Karpas-422 (cell line): ENCODE data around the gene PNMA8B. TPM values are rescaled to one million over a fixed set of nuclear protein-coding genes. Genes with fewer than 3 reads are reported as not detected.
"Not testable (repeated sequence)": the region's sequence is repeated elsewhere in the genome, so short reads cannot be mapped to it uniquely, and the experiment has no call there.

Source experiments
- DNase-seq: peaks from one replicate; pipeline ENCODE4 v3.0.0-alpha.2; 2015
- H2AFZ ChIP-seq: fragments of 200-600 bp; sonication (generic); 2 replicates; pipeline ENCODE4 v1.6.1; 2014; ENCODE audit warnings: antibody characterized with exemption, low read length, mixed read lengths
- H3K27ac ChIP-seq: fragments of 200-600 bp; sonication (generic); 2 replicates; pipeline ENCODE4 v1.5.1; 2014; ENCODE audit warnings: mild to moderate bottlenecking, low read length, moderate library complexity
- H3K27me3 ChIP-seq: fragments of 200-600 bp; sonication (generic); 2 replicates; pipeline ENCODE4 v1.6.1; 2014; ENCODE audit warnings: low read length, mixed read lengths
- H3K36me3 ChIP-seq: fragments of 200-600 bp; sonication (generic); 2 replicates; pipeline ENCODE4 v1.6.1; 2014; ENCODE audit warnings: low read length, mixed read lengths; ENCODE audit not compliant: insufficient read depth
- H3K4me1 ChIP-seq: fragments of 200-600 bp; sonication (generic); 2 replicates; pipeline ENCODE4 v1.6.1; 2014; ENCODE audit warnings: mild to moderate bottlenecking, low read length, mixed read lengths
- H3K4me2 ChIP-seq: fragments of 200-600 bp; sonication (generic); 2 replicates; pipeline ENCODE4 v1.6.1; 2014; ENCODE audit warnings: low read length, low read depth, mild to moderate bottlenecking; ENCODE audit not compliant: poor library complexity, severe bottlenecking
- H3K4me3 ChIP-seq: fragments of 200-600 bp; sonication (generic); 2 replicates; pipeline ENCODE4 v1.5.1; 2014; ENCODE audit warnings: mild to moderate bottlenecking, antibody characterized with exemption, low read length, mixed read lengths
- H3K79me2 ChIP-seq: fragments of 200-600 bp; sonication (generic); 2 replicates; pipeline ENCODE4 v1.6.1; 2014; ENCODE audit warnings: mild to moderate bottlenecking, low read length, mixed read lengths
- H3K9ac ChIP-seq: fragments of 200-600 bp; sonication (generic); 2 replicates; pipeline ENCODE4 v1.6.0; 2014; ENCODE audit warnings: low read length
- H3K9me2 ChIP-seq: fragments of 200-600 bp; sonication (generic), shearing (Covaris generic); replicated peaks from 2 replicates; pipeline ENCODE4 v1.6.0; 2014; ENCODE audit warnings: mild to moderate bottlenecking, low read length, moderate library complexity; ENCODE audit not compliant: insufficient read depth
- H3K9me3 ChIP-seq: fragments of 300-700, 200-600 bp; sonication (generic); 2 replicates; pipeline ENCODE4 v1.6.1; 2014; ENCODE audit warnings: low read length, mixed read lengths
- H4K20me1 ChIP-seq: fragments of 200-600 bp; sonication (generic); 2 replicates; pipeline ENCODE4 v1.6.1; 2014; ENCODE audit warnings: mild to moderate bottlenecking, antibody characterized with exemption, low read length, low read depth; ENCODE audit not compliant: insufficient read depth
- total RNA-seq: library from RNA; depleted of rRNA; stranded (reverse); fragments of >200 nt; shearing (Covaris generic); gene quantifications from 2 replicates; pipeline ENCODE4 v1.2.3, GENCODE V29; 2014; ENCODE audit warnings: low replicate concordance

The PNMA8B gene
- total RNA-seq, 1 experiment from 2014 or later: not detected

DNA sequence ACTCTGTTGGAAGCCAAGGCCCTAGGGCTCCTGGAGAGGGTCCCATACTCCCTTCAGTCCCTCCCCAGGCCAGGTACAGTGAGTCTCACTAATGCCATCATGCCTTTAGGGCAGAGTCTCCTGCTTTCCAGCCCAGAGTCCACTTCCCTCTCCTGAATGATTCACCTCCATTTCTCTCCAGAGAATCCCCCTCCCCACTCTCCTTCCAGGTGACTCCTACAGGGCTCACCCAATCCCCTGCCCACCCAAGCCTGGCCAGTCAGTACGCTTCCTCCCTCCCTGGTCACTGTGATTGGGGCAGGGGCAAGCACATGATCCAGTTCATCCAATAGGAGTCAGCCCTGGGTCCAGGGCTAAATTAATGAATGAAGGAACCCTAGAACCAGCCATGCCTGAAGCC lies 35.0 kb upstream of the PNMA8B start:
- Histone ChIP-seq H3K36me3 (no peaks in the 10 kb centered on the region), H3K9me2 (no peaks in the 10 kb centered on the region), H3K27ac (no peak overlapping the region), H4K20me1 (no peaks in the 10 kb centered on the region), H3K9me3 (no peaks in the 10 kb centered on the region), H3K27me3 (no peaks in the 10 kb centered on the region), H3K9ac (no peak overlapping the region), H3K79me2 (no peaks in the 10 kb centered on the region), H2AFZ (no peak overlapping the region), H3K4me2 (no peak overlapping the region), H3K4me3 (no peak overlapping the region), H3K4me1 (no peaks in the 10 kb centered on the region)
- no peak for DNase-seq

DNA sequence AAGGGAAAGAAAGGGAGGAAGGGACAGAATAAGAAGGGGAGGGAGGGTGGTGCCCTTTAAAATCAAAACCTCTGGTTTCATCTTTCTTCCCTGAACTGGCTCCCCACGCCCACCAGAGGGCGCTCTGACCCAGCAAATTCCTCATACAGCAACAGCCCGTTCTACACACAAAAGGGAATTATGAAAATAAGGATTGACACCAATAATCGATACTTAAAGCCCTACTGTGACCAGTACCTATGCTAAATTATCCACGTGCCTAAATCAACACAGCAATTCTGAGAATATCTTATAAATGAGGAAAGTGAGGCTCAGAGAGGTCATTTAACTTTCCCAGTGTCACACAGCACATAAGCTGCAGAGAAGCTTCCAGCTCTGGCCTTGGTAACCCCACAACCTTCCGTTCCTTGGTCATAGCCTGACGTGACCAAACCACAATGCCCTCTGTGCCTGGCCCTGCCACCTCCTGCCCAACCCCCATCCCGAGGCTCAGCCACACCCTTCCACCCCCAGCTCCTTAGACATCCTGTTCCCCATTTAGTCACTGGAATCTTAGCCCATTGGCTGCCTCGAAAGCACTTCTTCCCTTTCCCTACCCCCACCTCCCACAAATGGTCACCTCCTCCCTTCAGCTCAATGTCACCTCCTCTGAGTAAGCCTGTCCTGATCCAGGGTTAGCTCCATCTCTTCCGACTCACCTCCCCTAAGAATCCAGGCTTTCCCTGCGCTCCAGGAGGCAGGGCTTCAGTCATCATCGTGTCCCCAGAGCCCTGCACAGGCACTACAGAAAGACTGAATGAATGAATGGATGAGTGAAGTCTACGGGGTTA lies 34.2 kb upstream of the PNMA8B start:
- no peaks in the 10 kb centered on the region for H3K27me3 ChIP-seq
- H3K4me3 ChIP-seq: no peak overlapping the region
- H3K36me3 ChIP-seq: no peaks in the 10 kb centered on the region
- no peaks in the 10 kb centered on the region for H3K9me3 ChIP-seq
- no peak overlapping the region for H3K9ac ChIP-seq
- DNase-seq: peak; percentile 83
- H3K4me2 ChIP-seq: no peak overlapping the region
- H3K4me1 ChIP-seq: no peaks in the 10 kb centered on the region
- no peak overlapping the region for H3K27ac ChIP-seq
- no peaks in the 10 kb centered on the region for H4K20me1 ChIP-seq
- H3K9me2 ChIP-seq: no peaks in the 10 kb centered on the region
- no peaks in the 10 kb centered on the region for H3K79me2 ChIP-seq
- H2AFZ ChIP-seq: no peak overlapping the region

DNA sequence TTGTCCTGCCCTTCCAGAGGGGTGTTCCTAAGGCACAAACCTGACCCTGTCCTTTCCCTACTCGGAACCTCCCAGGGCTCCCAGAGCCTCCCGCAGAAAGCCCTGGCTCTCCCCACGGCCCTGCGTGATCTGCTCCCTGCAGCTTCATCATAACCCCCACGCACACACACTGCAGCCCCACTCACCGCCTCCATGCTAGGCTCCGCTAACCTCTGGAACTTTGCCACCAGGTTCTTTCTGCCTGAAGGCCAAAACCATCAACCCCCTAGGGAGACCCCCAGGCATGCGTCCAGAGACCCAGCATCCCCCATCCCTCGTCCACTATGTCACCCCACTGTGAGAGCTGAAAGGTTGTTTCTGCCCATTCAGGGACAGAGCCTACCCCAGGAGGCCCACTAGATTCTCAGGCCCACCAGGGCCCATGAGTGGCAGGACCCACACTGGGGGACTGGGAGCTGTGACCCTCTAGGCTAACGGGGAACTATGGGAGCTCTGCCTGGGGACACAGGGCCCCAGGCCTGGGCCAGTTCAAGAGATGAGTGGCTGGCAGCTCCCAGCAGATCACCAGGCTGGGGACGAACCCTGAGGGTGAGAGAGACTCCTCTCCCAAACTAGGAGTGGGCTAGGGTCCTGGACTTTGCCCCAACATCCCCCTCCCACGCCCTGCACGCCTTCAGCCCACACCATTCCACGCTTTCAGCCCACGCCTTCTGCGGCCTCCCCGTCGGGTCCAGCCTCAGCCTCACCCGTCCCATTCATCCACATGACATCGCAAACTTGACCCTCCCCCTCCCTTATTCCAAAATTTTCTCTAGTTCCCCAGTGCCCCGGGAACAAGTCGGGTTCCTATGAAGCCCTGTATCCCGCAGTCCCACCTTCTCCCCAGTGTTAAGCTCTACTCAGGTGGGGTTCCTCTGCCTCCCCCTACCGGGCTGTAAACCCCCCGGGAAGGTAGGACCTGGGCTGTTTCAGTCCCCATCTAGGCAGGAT lies 33.2 kb upstream of the PNMA8B start:
- Histone ChIP-seq H3K4me3 (no peak overlapping the region), H3K36me3 (no peaks in the 10 kb centered on the region), H3K79me2 (no peaks in the 10 kb centered on the region), H4K20me1 (no peaks in the 10 kb centered on the region), H3K4me2 (no peak overlapping the region), H3K4me1 (no peaks in the 10 kb centered on the region), H3K9me3 (no peaks in the 10 kb centered on the region), H3K9ac (no peak overlapping the region), H2AFZ (no peak overlapping the region), H3K27ac (no peak overlapping the region), H3K9me2 (no peaks in the 10 kb centered on the region), H3K27me3 (no peaks in the 10 kb centered on the region)
- no peak for DNase-seq

DNA sequence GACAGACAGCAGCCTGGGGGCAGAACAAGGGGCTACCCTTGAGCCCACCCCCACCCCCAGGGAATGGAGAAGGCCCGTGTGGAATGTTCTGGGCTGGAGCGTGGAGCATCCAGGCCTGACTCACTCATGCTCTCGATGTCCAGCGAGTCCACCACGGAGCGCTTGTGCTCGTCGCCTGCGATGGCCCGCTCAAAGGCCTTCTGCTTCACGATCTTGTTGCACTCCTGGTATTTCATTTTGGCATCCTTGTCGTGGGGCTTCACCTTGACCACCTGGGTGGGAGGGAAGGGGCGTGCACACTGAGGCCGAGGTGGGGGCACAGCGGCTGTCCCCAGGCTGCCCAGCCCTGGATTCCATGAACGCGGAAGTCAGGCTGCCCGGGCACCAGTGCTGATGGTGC lies 31.1 kb upstream of the PNMA8B start:
- not testable (repeated sequence) for H3K9me3 ChIP-seq, H3K9ac ChIP-seq, H2AFZ ChIP-seq, H3K27ac ChIP-seq, H3K4me1 ChIP-seq, H3K27me3 ChIP-seq, H3K4me3 ChIP-seq, H3K4me2 ChIP-seq, H3K79me2 ChIP-seq, DNase-seq, H3K9me2 ChIP-seq, H4K20me1 ChIP-seq, H3K36me3 ChIP-seq

DNA sequence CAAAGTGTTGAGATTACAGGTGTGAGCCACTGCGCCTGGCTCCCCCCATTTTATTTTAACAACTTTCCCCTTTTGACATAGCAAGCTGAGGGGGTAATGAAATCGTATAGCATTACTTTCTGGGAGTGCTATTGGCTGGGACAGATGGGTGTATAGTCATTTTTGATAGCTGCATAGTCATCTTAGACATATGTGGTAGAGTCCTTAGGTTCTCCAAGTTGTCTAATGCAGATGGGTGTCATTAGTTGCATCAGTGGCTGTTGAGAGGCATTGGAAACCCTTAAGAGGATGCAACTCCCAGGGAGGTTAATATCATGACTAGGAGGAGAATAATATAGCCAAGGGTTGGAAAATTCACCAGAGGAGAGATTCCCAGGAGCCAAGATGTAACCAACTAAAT lies 28.6 kb upstream of the PNMA8B start:
- DNase-seq: no peak
- Histone ChIP-seq H3K9ac (no peak overlapping the region), H3K4me2 (no peak overlapping the region), H3K79me2 (no peaks in the 10 kb centered on the region), H3K4me3 (no peak overlapping the region), H3K27me3 (no peaks in the 10 kb centered on the region), H3K4me1 (peaks cover 14% of the 10 kb centered on the region), H3K9me3 (no peaks in the 10 kb centered on the region), H3K36me3 (no peaks in the 10 kb centered on the region), H4K20me1 (no peaks in the 10 kb centered on the region), H2AFZ (no peak overlapping the region), H3K27ac (no peak overlapping the region), H3K9me2 (no peaks in the 10 kb centered on the region)

DNA sequence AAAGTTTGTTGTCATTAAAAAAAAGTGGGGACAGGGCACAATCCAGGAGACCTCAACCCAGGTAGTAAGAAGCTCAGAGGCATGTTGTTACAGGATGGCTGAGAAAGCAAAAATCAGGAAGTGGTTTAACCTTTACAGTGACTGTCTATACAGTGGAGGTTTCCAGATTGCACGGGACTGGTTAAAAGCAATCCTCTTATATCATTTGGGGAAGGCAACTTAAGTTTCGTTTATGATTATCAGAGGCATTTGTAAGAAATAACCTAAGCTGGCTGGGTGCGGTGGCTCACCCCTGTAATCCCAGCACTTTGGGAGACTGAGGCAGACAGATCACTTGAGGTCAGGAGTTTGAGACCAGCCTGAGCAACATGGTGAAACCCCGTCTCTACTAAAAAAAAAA lies 27.3 kb upstream of the PNMA8B start:
- not testable (repeated sequence) for H4K20me1 ChIP-seq, H3K4me3 ChIP-seq, H3K4me2 ChIP-seq, H3K9me3 ChIP-seq, H3K9me2 ChIP-seq, H3K79me2 ChIP-seq, H2AFZ ChIP-seq, DNase-seq, H3K9ac ChIP-seq, H3K36me3 ChIP-seq, H3K27me3 ChIP-seq, H3K27ac ChIP-seq
- peaks cover 17% of the 10 kb centered on the region for H3K4me1 ChIP-seq

DNA sequence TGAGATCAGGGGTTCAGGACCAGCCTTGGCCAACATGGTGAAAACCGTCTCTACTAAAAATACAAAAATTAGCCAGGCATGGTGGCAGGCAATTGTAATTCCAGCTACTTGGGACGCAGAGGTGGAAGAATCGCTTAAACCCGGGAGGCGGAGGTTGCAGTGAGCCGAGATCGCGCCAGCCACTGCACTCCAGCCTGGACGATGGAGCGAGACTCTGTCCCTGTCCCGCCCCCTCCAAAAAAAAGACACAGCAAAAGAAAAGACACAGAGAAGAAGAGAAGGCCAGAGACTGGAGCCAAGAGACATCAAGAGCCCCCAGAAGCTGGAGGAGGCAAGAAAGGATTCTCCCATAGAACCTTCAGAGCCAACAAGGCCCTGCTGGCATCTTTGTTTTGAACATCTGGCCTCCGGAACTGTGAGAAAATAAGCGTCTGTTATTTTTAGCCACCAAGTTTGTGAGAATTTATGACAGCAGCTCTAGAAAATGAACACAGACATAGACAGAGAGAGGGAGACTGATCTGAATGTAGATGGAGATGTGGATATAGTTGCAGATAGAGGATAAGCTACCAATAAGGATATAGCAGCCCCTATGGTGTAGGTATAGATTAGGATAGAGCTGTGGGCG lies 25.7 kb upstream of the PNMA8B start:
- Histone ChIP-seq H3K27ac (no peak overlapping the region; the same call in 1 of the 2 replicates), H3K9ac (no peak overlapping the region), H4K20me1 (no peaks in the 10 kb centered on the region), H3K9me3 (no peaks in the 10 kb centered on the region), H3K4me1 (peaks cover 17% of the 10 kb centered on the region), H3K4me2 (no peak overlapping the region), H3K4me3 (no peak overlapping the region), H3K27me3 (no peaks in the 10 kb centered on the region), H3K36me3 (no peaks in the 10 kb centered on the region), H3K9me2 (no peaks in the 10 kb centered on the region), H2AFZ (no peak overlapping the region), H3K79me2 (no peaks in the 10 kb centered on the region)
- no peak for DNase-seq

DNA sequence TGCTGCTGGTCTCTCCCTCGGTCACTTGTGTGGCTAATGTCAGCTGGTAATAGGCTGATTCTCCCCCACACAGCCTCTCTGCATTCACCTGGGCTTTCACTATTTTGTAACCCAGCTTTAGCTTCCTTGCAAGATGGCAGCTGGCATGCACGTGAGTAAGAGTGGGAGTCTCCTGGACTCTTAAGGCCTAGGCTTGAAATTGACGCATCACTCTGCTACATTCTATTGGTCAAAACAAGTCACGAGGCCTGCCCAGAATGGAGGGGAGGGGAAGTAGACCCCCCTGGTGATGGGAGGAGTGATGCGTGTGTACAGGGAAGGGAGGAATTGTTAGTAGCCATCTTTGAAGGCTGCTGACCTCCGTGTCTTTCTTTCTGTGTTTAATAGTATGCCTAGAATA lies 24.9 kb upstream of the PNMA8B start:
- DNase-seq: peak; percentile 71
- no peak overlapping the region for H3K4me3 ChIP-seq
- H3K27ac ChIP-seq: peak overlapping the region; percentile 79
- no peaks in the 10 kb centered on the region for H3K27me3 ChIP-seq
- no peaks in the 10 kb centered on the region for H3K36me3 ChIP-seq
- H3K79me2 ChIP-seq: no peaks in the 10 kb centered on the region
- H3K9me3 ChIP-seq: no peaks in the 10 kb centered on the region
- H3K9ac ChIP-seq: 0 out of 2 replicates have a peak overlapping the region, but pooled peaks have one; percentile 32
- H4K20me1 ChIP-seq: no peaks in the 10 kb centered on the region
- peaks cover 17% of the 10 kb centered on the region for H3K4me1 ChIP-seq
- H2AFZ ChIP-seq: no peak overlapping the region
- H3K4me2 ChIP-seq: peak overlapping the region; percentile 53
- no peaks in the 10 kb centered on the region for H3K9me2 ChIP-seq
